Pulmonary artery endothelial cell (primary cell): ENCODE data around the gene MAPK6. TPM values are rescaled to one million over a fixed set of nuclear protein-coding genes. Genes with fewer than 3 reads are reported as not detected.
A peak's percentile ranks its signal among the peaks of the same experiment; 100 is the strongest.
"Not testable (repeated sequence)": the region's sequence is repeated elsewhere in the genome, so short reads cannot be mapped to it uniquely, and the experiment has no call there.

Experiments used
- DNase-seq: peaks from one replicate; pipeline ENCODE4 v3.0.0-alpha.2; 2011; ENCODE audit warnings: low read depth, low spot score
- total RNA-seq: library from RNA; depleted of rRNA; stranded (reverse); fragments of >200 nt; gene quantifications from 2 replicates; pipeline ENCODE4 v1.2.3, GENCODE V29; 2014

MAPK6 gene
- total RNA-seq = 38.1 and 45.2 TPM in 2 replicates

- peak; percentile 75 for DNase-seq
Measured at GRCh38 chr15:52018693-52019393, at the start of gene MAPK6. MAPK6 (plus strand) TSS chr15:52019219; CDS start chr15:52046461, 27,242 bp downstream.

- no peak for DNase-seq
Measured at GRCh38 chr15:51969728-51970127, 49.3 kb upstream of the MAPK6 start.

- DNase-seq = no peak
Measured at GRCh38 chr15:51970132-51970817, 48.7 kb upstream of the MAPK6 start.

GRCh38 chr15:51971032-51971374 is 48.0 kb upstream of the MAPK6 start:
- no peak for DNase-seq

- peak; percentile 96 for DNase-seq
Measured at GRCh38 chr15:51971375-51972133, 47.5 kb upstream of the MAPK6 start, which contains the start of gene LEO1. LEO1 (minus strand) TSS chr15:51971778; CDS start chr15:51971745, 33 bp downstream.

GRCh38 chr15:51973220-51973619 is 45.8 kb upstream of the MAPK6 start:
- DNase-seq = no peak

- no peak for DNase-seq
Measured at GRCh38 chr15:51973775-51974174, 45.2 kb upstream of the MAPK6 start.

GRCh38 chr15:51982013-51982769 is 36.8 kb upstream of the MAPK6 start:
- DNase-seq = peak; percentile 43

- DNase-seq = no peak
Measured at GRCh38 chr15:51982770-51983103, 36.3 kb upstream of the MAPK6 start.

- no peak for DNase-seq
Measured at GRCh38 chr15:51991141-51991540, 27.9 kb upstream of the MAPK6 start.

- no peak for DNase-seq
Measured at GRCh38 chr15:51992953-51993352, 26.1 kb upstream of the MAPK6 start.

- no peak for DNase-seq
Measured at GRCh38 chr15:52002351-52002750, 16.7 kb upstream of the MAPK6 start.

GRCh38 chr15:52003089-52003488 is 15.9 kb upstream of the MAPK6 start:
- not testable (repeated sequence) for DNase-seq

GRCh38 chr15:52003710-52004109 is 15.3 kb upstream of the MAPK6 start:
- no peak for DNase-seq

- no peak for DNase-seq
Measured at GRCh38 chr15:52004806-52005205, 14.2 kb upstream of the MAPK6 start.

- peak; percentile 76 for DNase-seq
Measured at GRCh38 chr15:52005748-52006701, 13.0 kb upstream of the MAPK6 start.

GRCh38 chr15:52006702-52007340 is 12.2 kb upstream of the MAPK6 start:
- DNase-seq = no peak

GRCh38 chr15:52008359-52008697 is 10.7 kb upstream of the MAPK6 start:
- DNase-seq = no peak

- DNase-seq = no peak
Measured at GRCh38 chr15:52008698-52009434, 10.2 kb upstream of the MAPK6 start.
